A673 (cell line): Measurements from ENCODE around the gene IQGAP3.

ENCODE experiments used
- EZH2 ChIP-seq: fragments of 200-600 bp; sonication (generic); IDR thresholded peaks from 2 replicates; pipeline ENCODE4 v1.6.1; 2017; ENCODE audit warnings: borderline replicate concordance, low read depth, mild to moderate bottlenecking, mixed read lengths, antibody characterized with exemption, low read length; ENCODE audit not compliant: poor library complexity, severe bottlenecking
- TF ChIP-seq, protein P1 (sequence below): fragments of 300-800, 200-600 bp; sonication (generic); conservative IDR thresholded peaks from 2 replicates; pipeline ENCODE4 v1.5.1; 2017; ENCODE audit warnings: low read depth, mild to moderate bottlenecking, antibody characterized with exemption, low read length, moderate library complexity, mixed read lengths

DNA sequence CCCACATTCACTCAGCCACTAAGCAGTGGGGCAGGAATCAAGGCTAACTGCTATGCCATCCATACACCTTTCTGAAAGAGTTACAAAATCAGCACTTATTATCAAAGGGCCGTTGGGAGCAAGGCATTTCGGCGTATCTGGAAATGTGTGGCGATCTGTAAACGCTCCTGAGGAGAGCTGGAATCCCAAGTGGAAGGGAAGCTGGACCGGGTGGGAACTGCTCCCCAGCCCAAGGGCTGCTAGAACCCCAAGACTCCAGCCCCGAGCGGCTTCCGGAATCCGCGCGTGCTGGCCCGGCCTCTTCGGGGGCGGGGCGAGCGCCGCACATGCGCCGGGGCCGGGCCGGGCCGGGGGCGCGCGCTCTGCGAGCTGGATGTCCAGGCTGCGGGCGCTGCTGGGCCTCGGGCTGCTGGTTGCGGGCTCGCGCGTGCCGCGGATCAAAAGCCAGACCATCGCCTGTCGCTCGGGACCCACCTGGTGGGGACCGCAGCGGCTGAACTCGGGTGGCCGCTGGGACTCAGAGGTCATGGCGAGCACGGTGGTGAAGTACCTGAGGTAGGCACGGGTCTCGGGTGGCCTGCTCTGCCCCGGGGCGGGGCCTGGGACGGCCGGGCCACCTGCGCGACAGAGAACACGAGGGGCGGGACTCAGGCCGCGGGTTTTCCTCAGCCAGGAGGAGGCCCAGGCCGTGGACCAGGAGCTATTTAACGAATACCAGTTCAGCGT lies 19.2 kb upstream of the IQGAP3 start, which contains the start of gene NAXE:
- TF ChIP-seq, protein P1, sequence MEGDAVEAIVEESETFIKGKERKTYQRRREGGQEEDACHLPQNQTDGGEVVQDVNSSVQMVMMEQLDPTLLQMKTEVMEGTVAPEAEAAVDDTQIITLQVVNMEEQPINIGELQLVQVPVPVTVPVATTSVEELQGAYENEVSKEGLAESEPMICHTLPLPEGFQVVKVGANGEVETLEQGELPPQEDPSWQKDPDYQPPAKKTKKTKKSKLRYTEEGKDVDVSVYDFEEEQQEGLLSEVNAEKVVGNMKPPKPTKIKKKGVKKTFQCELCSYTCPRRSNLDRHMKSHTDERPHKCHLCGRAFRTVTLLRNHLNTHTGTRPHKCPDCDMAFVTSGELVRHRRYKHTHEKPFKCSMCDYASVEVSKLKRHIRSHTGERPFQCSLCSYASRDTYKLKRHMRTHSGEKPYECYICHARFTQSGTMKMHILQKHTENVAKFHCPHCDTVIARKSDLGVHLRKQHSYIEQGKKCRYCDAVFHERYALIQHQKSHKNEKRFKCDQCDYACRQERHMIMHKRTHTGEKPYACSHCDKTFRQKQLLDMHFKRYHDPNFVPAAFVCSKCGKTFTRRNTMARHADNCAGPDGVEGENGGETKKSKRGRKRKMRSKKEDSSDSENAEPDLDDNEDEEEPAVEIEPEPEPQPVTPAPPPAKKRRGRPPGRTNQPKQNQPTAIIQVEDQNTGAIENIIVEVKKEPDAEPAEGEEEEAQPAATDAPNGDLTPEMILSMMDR, result no peak
- no peak for TF ChIP-seq EZH2
